AG08396 (cell line): Measurements from ENCODE around the gene MTUS2.

ENCODE experiments used
- DNase-seq: peaks from one replicate; pipeline ENCODE4 v3.0.0; 2012; ENCODE audit warnings: low spot score, mixed read lengths

MTUS2 gene

DNA sequence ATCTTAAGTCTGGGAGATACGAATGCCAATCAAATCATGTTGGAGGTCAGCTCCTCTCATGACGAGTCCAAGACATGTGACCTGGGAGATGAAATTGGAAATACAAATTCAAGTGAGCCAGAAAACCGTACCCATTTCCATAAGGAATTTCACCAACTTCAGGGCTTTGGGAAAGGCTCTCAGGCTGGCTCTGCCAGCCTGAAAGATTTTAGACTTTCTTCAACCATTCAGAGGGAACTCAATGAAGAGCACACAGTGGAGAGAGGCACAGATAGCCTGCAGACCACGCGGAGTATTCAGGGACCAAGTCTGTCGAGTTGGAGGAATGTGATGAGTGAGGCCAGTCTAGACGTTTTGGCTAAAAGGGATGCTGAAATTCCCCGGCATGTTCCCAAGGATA is 204.6 kb downstream of the MTUS2 start:
- DNase-seq: no peak

DNA sequence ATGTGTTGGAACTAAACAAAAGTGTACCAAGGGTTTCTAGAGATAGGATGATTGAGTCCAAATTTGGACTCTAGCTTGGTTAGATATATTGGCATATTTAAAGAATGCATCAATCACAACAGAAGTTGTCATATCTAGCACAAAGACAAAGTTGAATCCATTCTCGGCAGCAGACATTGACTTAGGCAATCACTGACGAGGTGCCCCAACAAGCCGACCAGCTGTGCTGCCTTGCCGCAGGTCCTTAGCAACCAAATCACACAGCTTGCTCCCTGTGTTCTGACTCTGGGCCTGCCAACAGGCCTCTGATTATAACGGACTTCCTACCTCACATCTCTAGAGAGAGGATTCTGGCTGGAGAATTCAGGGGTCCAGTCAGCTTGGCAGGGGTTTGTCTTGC is 208.7 kb downstream of the MTUS2 start:
- no peak for DNase-seq

GRCh38 chr13:29038700-29039099 is 218.6 kb downstream of the MTUS2 start:
- no peak for DNase-seq

GRCh38 chr13:29039212-29039611 is 219.1 kb downstream of the MTUS2 start:
- DNase-seq: no peak

DNA sequence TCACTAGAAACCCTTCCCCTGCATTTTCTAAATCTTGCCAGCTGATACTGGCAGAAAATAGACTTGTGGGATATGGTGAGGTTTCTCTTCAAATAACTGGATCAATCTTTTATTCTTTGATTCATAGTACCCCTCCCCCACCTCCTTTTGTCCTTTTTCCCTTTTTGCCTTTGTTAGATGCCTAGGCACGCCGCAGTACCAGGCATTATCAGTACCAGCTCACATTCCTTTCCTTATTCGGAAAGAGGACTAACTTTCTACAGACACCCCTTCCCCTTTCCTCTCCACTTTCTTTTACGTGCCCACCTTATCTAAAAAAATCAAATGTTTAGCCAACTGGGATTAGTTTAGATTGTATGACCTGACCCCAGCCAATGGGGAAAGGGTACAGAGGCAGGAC is 226.4 kb downstream of the MTUS2 start:
- DNase-seq: no peak

- no peak for DNase-seq
Observed at GRCh38 chr13:29049524-29049923, 229.4 kb downstream of the MTUS2 start.

DNA sequence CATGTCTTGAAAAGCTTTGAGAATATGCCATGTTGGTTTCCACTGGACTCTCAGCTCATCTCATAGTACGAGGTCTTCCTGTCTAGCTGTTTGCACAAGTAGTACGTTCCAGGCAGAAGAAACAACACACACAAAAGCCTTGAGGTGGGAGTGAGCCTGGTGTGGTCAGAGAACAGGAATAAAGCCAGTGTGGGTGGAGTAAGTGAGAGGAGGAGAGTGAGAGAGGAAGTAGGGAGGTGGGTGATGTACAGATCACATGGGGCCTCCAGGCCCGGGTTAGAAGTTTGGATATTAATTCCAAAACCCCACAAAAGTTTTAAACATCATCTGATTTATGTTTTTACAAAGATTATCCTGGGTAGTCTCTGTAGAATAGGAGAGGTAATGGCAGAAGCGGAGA is 230.6 kb downstream of the MTUS2 start:
- no peak for DNase-seq

DNA sequence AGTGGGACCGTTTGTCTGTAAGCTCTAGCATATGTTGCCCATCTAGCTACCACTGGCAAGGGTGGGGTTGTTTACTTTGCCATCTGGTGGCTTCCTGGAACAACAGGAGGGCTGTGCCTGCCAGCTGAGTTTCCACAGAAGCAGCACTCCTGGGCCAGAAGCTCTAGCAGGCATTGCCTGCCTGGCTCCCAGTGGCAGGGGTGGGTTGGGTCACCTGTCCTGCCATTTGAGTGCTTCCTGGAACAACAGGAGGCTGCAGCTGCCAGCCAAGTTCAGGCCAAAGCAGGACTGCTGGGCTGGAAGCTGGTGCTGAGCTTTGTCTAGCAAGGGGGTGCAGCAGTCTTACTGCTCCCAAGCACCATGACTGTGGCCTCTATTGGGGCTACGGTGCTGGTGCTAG is 239.7 kb downstream of the MTUS2 start:
- no peak for DNase-seq

DNA sequence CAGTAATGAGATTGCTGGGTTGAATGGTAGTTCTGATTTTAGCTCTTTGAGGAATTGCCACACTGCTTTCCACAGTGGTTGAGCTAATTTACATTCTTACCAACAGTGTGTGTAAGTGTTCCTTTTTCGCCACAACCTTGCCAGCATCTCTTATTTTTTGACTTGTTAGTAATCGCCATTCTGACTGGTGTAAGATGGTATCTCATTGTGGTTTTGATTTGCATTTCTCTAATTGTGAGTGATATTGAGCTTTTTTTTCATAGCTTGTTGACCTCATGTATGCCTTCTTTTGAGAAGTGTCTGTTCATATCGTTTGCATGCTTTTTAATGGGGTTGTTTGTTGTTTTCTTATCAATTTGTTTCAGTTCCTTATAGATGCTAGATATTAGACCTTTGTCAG is 245.0 kb downstream of the MTUS2 start:
- DNase-seq: no peak

DNA sequence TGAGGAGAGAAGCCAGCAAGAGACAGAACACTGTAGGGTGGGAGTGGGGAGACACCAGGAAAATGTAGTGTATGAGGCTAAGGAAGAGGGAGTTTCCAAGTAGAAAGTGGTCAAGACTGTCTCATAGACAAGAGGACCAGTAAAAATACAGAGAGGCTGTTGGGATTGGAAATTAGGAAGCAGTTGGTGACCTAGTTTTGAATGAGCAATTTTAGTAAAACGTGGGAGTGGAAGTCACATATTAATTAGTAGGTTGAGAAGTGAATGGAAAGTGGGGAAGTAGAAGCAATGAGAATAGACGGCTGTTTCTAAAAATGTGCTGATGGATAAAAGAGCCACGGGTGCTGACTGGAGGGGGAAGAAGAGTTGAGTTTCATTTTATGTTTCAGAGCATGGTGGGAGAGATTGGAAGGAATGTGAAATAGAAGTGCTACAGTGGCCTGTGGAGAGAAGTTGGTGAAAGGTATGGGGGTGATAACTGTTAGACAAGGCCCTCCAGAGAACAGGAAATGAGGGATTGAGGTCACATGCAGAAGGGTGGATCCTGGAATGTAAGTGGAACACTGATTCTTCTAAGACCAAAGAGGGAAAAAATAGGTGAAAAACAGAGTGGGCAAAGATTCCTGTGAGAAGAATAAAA is 247.3 kb downstream of the MTUS2 start:
- DNase-seq: no peak

DNA sequence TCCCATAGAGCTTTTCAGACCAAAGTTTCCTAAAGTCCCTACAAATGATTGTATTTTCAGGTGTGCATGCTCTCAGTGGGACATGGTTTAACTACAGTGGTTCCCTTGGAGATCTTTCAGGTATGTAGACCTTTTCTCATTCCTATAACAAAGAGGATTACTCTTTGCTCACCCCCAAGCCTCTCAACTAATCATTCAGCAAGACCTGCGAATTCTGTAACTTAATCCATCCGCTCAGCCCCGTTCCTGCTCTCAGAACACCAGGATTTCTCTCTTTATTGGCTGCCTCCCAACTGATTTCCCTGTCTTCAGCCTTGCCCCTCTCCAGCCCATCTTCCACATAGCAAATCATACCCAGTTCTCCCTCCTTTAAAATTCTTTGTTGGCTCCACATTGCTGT is 253.6 kb downstream of the MTUS2 start:
- no peak for DNase-seq

DNA sequence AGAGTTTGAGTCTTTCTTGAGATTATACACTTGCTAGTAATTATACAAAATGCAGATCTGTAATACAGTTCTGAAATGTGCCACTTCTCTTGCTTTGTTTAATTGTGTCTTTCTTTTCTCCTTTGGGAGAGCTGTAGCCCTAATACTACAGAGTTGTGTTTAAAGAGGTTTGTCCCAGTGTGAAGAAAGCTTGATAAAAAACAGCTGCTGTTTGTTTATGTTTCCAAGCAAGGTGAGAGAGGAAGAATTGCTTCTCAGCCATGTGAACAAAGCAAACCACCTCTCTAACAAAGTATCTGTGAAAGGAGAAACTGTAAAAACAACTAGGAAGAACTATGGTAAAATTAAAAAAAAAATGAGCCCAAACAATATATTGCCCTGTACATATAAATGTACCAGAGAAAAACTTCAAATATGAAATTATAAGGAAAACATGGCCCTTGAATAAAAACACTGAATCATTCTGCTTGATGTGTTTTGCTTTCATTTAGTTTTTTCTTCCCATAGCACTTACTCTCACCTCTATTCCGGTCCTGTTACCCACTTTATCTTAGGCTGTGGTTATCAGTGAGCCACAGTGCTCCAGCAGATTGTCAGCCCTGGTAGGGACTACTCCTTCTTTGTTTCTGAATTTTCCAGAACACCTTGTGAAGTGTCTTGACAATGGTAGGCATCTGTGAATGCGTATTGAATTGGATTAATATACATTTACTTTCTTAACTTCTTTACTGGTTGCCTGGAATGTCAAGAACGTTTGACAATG is 257.1 kb downstream of the MTUS2 start:
- no peak for DNase-seq

GRCh38 chr13:29081036-29081435 is 260.9 kb downstream of the MTUS2 start:
- DNase-seq: no peak

DNA sequence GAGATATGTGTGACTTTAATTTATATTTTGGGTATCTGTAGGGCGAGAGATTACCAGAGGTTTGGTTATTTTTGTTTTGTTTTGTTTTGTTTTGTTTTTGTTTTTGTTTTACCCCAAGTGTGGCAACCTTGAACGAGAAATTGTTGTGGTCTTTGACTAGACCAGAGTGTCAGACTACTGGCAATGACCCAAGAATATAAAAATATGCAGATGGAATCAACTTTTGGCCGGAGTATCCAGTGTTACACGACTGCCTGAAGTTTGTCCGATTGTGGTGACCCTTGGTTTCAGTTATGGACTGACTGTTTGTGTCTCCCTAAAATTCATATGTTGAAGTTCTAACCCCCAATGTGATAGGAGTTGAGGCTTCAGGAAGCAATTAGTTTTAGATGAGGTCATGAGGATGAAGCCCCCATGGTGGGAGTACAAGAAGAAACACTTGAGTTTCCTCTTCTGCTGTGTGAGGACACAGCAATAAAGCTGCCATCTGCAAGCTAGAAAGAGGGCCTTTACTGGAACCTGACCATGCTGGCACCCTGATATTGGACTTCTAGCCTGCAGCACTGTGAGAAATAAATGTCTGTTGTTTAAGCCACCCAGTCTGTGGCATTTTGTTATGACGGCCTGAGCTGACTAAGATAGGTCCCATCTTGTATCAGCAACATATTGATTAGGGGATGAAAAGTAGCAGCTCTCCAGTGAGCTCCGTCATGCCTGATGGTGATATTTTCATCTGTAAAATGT is 261.7 kb downstream of the MTUS2 start:
- DNase-seq: no peak

- no peak for DNase-seq
Observed at GRCh38 chr13:29099781-29100406, 279.8 kb downstream of the MTUS2 start.

GRCh38 chr13:29100758-29101157 is 280.6 kb downstream of the MTUS2 start:
- no peak for DNase-seq

GRCh38 chr13:29101409-29101808 is 281.3 kb downstream of the MTUS2 start:
- DNase-seq: no peak

DNA sequence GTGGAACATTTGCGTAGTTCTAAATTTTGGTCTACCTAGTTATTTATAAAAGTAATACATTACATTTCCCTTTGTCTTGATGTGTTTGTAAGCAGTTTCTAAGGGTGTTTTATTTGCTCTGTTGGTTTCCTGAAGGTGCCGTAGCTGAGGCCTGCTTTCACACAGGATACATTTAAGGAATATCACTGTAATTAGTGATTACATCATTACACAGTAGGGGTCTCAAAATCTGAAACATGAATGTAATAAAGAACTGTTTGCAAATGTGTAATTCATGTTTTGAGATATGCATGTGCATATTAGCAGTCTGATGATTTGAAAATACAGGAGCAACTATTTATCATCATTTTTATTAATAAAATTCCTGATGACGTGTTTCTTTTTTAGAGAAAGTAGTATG is 281.8 kb downstream of the MTUS2 start:
- DNase-seq: no peak

- no peak for DNase-seq
Observed at GRCh38 chr13:29103065-29103800, 283.1 kb downstream of the MTUS2 start.

DNA sequence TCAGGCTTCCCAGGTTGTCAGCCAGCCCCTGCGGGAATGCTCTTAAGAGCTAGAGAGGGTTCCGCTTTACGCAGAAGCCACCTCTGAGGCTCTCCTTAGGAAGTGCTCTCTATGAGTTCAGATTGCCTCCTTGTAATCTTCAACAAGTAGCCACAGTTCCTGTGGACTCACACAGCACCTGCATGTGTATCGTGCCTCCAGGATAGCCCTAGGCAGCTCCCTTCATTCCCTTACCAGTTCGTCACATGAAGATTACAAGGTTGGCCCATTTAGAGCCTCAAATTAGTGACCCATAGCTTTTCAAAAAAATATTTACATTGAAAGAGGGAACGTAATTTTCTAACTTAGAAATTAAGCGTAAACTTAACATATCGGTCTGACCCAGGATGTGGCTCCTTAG is 284.3 kb downstream of the MTUS2 start:
- no peak for DNase-seq

DNA sequence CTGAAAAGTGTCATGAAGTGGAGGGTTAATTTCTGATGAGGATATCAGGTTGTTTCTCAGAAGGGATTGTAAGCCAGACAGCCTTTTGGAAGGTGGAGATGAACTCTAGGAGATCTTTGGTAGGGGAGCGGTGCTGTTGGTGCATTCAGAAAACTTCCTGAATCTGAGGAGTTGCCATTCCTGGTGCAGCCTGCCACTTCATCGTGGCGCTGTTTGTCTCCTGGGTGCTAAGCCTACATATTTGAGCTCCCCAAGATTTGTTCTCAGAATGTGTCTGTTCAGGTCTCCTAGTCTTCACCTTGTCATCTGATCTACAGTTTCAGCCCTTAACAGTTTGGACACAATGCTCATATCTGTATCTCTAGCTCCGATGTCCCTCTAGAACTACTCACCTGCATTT is 285.6 kb downstream of the MTUS2 start:
- no peak for DNase-seq

- DNase-seq: no peak
Observed at GRCh38 chr13:29106651-29107050, 286.5 kb downstream of the MTUS2 start.
